Measurements from ENCODE around the gene PCSK2.

PCSK2 gene

DNA sequence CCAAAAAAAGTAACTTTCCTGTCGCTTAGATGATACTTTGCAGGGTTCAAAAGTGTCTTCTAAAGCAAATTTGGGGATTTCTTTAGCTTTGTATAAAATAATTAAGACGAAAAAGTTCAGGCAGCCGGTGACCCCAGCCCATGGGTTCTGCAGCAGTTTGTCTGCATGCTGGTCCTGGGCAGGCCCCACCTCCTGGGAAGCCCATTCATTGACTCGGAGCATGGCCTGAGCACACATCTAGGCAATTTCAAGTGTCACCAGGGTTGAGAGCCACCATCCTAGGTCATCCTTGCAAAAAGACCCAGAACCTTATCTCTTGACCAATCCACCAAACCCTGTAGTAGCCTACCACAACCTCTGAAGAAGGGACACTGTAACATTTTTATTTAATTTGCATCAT lies 283.7 kb downstream of the PCSK2 start:
- no peak for DNase-seq

DNA sequence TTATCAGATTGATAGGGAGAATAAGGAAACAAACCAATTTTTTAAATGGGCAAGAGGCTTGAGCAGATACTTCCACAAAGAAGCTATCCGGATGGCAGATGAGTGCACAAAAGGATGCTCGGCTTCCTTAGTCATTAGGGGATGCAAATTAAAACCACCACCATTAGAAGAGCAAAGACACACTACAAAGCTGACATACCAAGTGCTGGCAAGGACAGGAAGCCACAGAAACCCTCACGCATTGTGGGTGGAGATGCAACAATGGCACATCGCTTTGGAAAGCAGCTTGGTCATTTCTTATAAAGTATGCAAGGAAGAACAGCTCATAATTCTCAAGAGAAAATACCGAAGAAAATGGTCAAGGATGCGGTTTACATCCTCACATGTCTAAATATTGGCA lies 284.6 kb downstream of the PCSK2 start:
- DNase-seq = no peak

DNA sequence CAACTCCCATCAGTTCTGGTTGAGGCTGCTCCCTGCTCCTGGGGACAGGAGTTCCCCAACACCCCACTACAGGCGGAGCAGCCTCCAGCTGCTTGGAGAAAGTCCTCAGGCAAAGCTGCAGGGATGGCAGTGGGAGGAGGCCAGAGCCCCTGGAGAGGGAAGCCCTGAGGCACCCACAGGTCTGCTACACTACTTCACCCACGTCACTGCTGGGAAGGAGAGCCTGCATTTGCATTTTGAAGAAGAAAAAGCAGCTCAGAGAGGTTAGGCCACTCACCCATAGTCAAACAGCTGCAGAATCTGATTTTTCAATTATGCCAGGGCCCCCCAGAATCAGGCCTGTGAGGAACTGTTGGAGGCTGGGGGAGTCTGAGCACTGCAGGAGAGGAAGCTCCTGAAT lies 287.1 kb downstream of the PCSK2 start:
- DNase-seq = no peak

DNA sequence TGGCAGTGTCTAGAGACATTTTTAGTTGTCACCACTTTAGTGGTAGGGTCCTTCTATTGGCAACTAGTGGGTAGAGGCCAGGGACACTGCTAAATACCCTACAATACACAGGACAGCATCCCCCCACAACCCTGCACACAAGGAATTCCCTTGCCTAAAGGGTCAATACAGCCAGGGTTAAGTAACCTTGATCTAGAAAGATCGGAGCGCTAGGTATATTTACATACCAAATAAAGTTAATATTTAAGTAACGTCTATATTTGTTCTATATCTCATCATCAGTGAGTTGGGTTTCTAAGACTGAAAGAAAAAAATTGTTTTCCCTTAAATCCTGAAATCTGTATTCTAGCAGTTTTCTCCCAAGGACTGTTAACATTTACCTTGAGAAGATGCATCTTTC lies 288.2 kb downstream of the PCSK2 start:
- DNase-seq = no peak

DNA sequence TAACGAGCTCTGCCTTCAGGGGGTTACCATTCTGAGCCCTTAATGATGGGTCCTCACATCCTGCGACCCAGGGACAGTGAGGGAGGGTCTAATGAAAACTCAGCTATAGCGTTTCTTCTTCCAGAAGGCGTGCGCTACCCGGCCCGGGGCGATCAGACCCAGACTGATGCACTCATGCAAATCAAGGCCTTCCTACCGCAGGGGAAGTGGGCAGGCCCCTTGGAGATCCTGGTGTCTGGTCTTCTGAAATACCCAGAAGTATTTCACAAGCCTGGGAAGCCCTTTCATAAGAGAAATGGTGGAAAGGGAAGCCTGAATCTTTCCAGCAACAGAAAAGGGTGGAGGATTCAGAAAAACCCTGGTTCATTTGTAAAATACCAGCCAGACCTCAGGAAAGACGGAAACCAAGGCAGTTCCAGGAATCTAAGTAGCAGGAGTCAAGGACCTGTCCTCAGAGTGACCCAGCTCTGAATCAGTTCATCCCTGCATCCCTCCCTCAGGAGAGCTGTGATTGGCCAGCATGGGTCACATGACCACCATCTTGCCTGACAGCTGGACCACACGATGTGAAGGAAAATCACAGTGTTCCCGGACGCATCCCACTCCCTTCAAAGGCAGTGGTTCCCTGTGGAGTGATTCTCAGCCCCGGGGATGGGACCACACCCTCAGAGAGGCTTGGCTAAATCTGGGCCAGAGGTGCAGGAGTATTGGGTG lies 291.7 kb downstream of the PCSK2 start:
- DNase-seq = no peak

DNA sequence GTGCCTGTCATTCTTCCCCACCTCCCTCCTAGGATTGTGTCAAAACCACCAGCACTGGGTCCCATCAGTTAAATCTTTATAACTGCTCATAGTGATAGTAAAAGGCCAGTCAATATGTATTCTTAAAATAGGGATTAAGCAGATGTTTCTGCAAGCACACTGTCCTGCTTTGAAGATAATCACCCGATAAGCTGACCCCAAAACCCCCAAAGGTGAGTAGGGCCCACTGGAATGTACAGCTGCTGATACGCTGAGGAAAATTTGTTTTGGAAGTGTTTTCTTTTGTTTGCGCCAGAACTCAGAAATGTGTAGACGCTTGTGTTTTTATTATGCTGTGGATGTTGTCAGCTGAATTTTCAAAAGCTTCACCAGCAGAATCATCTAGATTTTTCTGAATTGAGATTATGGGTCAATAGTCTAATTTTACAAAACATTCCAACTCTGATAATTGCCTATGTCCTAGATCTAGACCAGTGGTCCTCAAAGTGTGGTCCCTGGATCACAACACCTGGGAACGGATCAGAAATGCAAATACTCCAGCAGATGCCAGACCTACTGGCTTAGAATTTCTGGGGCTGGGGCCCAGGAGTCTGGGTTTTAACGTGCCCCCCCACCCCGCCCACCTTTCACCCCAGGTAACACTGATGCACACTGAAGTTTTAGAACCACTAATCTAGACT lies 292.9 kb downstream of the PCSK2 start:
- no peak for DNase-seq

DNA sequence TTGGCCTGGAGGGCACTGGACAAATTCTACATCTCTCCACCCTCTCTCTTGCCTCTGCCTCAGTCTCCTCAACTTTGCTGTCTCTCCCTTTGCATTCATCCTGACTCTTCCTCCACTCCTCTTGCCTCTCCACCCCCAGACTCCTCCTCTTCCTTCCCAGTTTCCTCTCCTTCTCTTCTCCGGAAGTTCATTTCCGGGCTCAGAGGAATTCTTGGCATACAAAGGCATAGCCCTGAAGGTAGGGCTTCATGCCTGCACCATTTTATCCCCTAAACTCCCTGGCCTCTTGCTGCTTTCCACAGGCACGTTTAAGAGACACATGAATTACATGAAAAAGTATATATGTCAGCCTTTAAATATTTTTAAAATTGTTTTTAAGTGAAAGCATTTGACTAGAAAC lies 293.7 kb downstream of the PCSK2 start:
- DNase-seq = no peak

DNA sequence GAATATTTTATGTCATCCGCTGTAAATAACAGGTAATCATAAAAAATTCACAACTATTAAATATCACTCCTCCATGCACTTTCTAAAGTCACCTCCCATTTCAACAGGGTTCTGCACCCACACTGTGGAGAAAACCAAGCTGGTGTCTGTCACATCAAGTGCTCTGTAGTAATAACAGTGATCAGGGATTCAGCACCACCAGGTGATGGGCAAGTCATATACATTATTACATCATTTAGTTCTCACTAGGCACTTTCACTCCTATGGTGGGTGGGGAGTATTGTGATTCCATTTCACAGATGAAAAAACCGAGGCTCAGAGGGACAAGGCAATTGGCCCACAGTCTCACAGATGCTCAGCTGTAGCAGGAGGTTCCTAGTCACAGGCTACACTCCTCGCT lies 295.7 kb downstream of the PCSK2 start:
- DNase-seq = no peak

DNA sequence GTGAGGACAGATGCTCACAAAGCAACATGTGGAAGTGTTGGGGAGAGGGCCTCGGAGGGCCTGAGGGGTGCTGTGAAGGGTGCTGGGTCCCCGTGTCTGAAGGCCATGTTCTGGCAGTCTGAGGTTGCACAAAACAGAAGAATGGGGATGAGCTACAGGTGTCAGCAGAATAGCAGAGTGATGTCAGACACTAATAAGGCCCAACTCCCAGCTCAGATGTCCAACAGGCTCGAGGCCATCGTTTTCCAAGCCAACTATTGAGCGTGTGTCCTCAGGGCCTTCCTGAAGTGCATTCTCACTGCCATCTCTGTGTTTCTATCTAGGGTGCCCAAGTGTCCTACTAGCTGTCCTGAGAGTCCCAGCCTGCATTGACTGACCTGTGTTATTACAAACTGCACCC lies 296.5 kb downstream of the PCSK2 start:
- DNase-seq = no peak

DNA sequence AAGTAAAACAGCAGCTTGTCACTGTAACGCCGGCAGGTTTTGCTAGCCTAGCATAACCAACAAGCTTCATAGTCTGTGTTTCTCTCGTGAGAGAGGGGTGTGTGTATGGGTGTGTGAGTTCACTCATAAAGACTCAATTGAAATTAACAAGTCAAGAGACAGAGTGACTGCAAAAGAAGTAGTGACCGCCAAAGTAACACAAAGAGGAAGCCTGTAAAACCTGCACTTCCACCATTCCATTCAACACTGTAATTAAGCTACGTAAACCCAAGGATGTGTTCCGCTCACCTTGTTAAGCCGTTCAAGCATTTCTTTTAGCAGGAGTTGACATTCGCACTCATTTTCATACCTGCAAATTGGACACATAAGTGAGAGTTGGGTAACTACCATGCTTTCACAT lies 297.7 kb downstream of the PCSK2 start:
- DNase-seq = no peak

DNA sequence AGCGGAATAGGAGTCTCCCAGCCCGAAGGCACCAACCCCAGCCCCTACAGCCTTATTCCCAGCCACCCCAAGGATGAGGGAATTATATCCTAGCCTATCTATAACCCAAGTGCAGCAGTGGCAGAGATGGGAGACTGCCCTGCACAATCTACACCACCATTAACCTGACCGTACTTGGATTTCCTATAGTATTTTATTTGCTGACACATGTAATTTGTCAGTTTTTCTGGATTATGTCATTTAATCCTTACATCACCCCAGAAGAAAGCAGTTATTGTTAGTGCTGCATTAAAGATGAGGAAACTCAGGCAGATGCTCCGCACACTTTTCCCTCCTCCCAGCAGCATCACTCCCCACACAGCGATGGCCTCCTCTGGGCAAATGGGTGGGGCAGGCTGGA lies 298.3 kb downstream of the PCSK2 start:
- DNase-seq = no peak

DNA sequence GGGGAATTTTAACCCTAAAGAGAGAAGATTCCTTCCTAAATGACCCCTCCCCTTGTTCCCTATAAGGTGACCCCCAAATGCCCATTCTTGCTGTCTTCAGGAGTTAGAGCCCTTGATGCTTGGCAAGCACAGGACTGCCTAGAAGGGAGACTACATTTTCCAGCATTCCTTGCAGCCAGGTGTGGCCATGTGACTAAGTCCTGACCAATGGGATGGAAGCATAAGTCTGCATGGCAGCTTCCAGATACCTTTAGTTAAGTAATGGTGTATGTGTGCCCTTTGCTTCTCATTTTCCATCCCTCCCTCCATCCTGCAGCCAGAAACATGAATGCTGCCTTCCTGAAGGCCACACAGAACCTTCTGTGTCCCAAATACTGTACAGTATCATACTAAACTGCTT lies 298.8 kb downstream of the PCSK2 start:
- DNase-seq = no peak

DNA sequence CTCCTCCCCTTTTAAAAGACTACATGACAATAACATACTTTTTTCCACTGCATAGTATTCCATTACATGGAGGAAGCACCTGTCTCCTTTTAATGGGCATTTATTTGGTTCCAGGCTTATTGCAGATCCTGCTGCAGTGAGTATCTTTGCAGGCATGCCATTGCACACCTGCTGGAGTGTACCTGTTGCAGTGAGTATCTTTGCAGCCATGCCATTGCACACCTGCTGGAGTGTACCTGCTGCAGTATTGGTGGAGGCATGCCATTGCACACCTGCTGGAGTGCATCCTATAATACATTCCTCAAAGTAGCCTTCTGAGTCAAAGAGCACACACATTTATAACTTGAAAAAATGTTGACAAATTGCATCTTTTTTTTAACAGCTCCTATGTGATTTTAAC lies 302.7 kb downstream of the PCSK2 start:
- DNase-seq = no peak

DNA sequence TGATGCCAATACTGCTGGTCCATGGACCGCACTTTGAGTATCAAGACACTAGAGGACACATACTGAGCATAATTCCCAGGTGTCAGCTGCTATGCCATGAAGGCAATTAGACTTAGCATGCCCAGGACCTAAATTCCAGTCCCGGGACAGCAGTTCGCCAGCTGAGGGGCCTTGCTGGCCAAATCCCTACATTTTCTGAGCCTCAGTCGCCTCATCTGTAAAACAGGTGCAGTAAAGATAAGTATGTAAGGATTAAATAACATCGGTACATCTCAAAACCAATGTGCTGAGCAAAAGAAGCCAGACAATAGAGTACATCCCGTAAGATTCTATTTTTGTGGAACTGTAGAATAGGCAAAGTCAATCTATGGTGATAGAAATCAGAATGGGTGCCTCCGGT lies 303.3 kb downstream of the PCSK2 start:
- no peak for DNase-seq

DNA sequence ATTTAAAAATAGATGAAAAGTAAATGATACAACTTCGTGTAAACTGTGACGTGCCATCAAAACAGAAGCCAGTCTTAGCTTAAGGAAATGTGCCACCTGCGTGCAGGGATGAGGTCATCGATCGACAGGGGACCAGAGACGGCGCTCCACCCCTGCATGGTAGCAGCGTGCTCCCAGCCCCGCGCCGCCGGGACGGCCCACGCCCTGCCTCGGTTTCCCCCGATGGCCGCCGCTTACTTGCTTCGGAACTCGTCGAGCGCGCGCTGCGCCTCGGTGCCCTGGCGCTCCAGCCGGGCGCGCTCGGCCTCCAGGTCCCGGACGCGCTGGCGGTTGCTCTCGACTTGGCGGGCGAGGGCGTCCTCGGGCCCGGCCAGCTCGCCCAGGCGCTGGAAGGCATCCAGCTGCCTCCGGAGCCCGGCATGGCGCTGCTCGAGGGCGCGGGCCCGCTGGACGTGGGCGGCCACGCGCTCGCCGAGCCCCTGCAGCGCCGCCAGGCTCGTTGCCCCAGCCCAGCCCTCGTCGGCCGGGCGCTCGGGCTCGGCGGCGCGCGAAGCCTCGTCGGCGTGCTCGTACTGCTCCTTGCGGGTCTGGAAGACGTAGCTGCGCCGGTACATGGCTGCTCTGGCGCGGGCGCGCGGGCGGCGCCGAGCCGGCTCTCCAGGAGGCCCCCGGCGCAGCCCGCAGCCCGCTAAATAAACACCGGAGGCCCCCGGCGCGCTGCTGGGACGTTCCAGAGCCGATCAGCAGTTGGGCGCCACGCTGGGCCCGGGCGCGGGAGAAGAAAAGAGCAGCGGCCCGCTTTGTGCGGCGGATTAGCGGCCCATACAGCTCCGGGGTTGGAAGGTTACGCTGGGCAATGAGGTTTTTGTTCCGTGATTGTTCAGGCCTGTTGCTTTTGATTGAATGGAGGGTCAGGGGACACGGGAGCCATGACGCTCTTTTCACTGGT lies 304.1 kb downstream of the PCSK2 start, which contains the start of gene BFSP1:
TSS of gene BFSP1 (minus strand) at position 664 of the 949 bp plus-strand sequence. CDS start at position 614, 50 bp downstream.
- peak; percentile 76 for DNase-seq

DNA sequence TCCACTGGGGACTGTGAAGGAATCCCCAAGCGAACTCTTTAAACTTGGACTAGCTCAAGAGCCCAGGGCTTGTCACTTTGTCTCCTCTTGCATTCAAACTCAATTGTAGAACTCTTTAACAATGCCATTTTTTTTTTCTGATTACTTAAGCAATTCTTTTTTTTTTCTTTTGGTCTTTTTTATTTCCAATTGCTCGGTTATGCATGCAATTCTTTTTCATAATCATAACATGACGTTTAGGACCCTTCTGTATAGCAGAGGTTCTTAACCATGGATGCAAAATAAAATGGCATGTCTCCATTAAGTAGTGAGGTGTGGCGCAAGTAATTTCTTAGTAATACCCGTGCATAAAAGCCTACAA lies 304.8 kb downstream of the PCSK2 start:
- no peak for DNase-seq

DNA sequence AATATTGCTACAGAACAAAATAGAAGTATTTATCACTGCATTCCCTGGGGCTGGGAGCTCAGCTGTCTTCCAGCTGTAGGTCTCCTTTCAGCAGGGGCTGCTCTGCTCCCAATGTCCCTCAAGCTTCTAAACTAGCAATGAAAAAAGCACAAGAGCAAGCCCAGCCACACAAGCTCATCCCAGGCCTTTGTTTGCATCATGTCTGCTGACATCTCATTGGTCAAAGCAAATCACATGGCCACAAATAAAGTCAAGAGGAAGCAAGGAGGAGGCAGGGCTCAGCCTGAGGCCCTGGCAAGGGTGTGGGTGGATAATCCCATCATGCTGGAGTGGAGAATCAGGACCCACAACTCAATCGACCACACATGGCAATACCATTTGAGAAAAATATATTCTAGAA lies 306.6 kb downstream of the PCSK2 start:
- no peak for DNase-seq

DNA sequence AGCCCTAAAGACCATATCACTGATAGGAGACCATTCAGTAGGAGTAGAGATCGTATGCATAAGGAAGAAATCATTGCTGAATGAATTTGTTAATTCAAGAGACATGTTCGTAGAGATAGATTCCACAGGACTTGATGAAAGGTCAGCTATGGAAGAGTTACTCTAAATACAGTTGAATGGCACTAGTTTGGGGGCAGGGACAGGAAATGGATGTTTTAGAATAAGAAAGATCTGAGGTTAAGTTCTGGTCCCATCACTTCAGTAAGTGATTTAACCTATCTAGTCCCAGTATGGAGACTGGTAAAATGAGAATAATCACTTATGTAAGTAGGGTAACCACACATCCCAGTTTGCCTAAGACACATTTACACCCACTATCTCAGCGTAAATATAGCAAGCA lies 307.2 kb downstream of the PCSK2 start:
- DNase-seq = no peak
